Esophagus squamous epithelium (tissue), 5 donors: ENCODE data around the gene NDUFA13. TPM values are rescaled to one million over a fixed set of nuclear protein-coding genes. Genes with fewer than 3 reads are reported as not detected.

ENCODE experiments used
- DNase-seq: peaks from one replicate; lab custom pipeline; 2025; lab: John Stamatoyannopoulos, UW
- H3K27ac ChIP-seq, 4 donors: fragments of 200-600 bp; sonication (generic); one replicate each; pipeline ENCODE4 v1.5.1; 2016 to 2019; ENCODE audit warnings: mild to moderate bottlenecking in 1 of 4
- H3K27me3 ChIP-seq, 4 donors: fragments of 200-600 bp; sonication (generic); 1 replicate in 3 of 4; 2 replicates in 1 of 4; pipeline versions ENCODE4 v1.5.1 to v1.6.0; 2017 to 2021; ENCODE audit warnings: antibody characterized with exemption in 1 of 4
- H3K36me3 ChIP-seq, 3 donors: fragments of 200-600 bp; sonication (generic); one replicate each; pipeline ENCODE4 v1.5.1; 2016 to 2019
- H3K4me1 ChIP-seq, 3 donors: fragments of 200-600 bp; sonication (generic); one replicate each; pipeline ENCODE4 v1.5.1; 2017 to 2019
- H3K4me3 ChIP-seq, 4 donors: fragments of 200-600 bp; sonication (generic); 1 replicate in 3 of 4; 2 replicates in 1 of 4; pipeline ENCODE4 v1.5.1; 2016 to 2019; ENCODE audit warnings: mild to moderate bottlenecking in 2 of 4, moderate library complexity in 1 of 4
- H3K9me3 ChIP-seq, 3 donors: fragments of 200-600 bp; sonication (generic); one replicate each; pipeline ENCODE4 v1.5.1; 2016 to 2019
- POLR2A ChIP-seq, 4 donors: fragments of 450-650 bp; IDR thresholded peaks; one replicate each; pipeline ENCODE4 v1.6.1; 2017; ENCODE audit warnings: antibody characterized with exemption in 4 of 4, mild to moderate bottlenecking in 4 of 4, moderate library complexity in 3 of 4
- WGBS, 2 donors: methylation state at CpG; one replicate each; pipeline ENCODE4 v1.1.5; 2018; 5-methylcytosine and 5-hydroxymethylcytosine counted together
- intact Hi-C: fragments of 100-400 bp; cut with DNase I; formaldehyde crosslinking; loops from one replicate; pipeline ENCODE4 v1.15.0; 2022
- total RNA-seq, 4 donors: library from RNA; depleted of rRNA; stranded (reverse); fragments of >200 nt; gene quantifications; one replicate each; pipeline ENCODE4 v1.1.0, GENCODE V29; 2016
- TF ChIP-seq, protein P1 (sequence below), 6 experiments: fragments of 450-650 bp in 4 of 6; fragments of 200-600 bp in 2 of 6; sonication (generic) in 2 of 6; IDR thresholded peaks; one replicate each; pipeline ENCODE4 v1.5.1; 2016 to 2019; ENCODE audit warnings: antibody characterized with exemption in 6 of 6, mild to moderate bottlenecking in 4 of 6, moderate library complexity in 4 of 6
- donor health status: DM: yes; HTN: yes; CAD: no.

Gene NDUFA13
- total RNA-seq, 4 donors from 2014 or later = 44.6 to 88.7 (median 56.0) TPM

DNA sequence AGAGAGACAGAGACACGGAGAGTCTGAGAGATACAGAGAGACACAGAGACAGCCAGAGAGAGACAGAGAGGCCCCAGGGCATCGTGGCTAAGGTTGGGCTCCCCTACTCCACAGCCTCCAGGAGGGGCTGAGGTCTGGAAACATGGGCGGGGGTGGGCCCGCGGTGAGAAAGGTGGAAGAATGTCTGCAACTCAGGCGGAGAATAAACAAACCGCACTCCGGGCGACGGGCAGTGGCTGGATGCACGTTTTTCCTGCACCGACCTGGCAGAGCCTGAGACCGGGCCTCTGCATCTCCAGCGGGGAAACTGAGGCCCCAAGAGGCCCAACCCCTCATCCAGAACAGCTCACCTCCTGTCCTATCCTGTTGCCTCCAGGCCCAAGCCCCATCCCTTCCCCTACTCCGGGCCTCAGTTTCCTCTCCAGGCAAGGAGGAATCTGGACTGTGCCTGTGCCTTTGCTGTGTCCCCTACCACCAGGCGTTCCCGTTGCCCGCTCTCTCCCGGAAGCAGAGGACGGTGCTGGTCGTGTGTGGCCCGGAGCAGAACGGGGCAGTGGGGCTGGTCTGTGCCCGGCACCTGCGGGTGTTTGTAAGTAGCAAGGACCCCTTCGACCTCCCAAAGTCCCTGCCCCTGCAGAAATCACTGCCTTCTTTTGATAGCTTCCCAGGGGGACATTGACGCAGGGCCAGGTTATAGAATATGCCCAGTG is 18.7 kb downstream of the NDUFA13 start:
- Histone ChIP-seq H3K9me3 (no peaks in the 10 kb centered on the region), H3K4me1 (peaks cover 16 to 31% (median 22%) of the 10 kb centered on the region in 3 donors), H3K36me3 (no peaks in the 10 kb centered on the region), H3K27me3 (peaks cover 0 to 42% (median 8%) of the 10 kb centered on the region in 4 donors), H3K4me3 (no peak overlapping the region), H3K27ac (no peak overlapping the region)
- DNase-seq = no peak
- TF ChIP-seq, protein P1, sequence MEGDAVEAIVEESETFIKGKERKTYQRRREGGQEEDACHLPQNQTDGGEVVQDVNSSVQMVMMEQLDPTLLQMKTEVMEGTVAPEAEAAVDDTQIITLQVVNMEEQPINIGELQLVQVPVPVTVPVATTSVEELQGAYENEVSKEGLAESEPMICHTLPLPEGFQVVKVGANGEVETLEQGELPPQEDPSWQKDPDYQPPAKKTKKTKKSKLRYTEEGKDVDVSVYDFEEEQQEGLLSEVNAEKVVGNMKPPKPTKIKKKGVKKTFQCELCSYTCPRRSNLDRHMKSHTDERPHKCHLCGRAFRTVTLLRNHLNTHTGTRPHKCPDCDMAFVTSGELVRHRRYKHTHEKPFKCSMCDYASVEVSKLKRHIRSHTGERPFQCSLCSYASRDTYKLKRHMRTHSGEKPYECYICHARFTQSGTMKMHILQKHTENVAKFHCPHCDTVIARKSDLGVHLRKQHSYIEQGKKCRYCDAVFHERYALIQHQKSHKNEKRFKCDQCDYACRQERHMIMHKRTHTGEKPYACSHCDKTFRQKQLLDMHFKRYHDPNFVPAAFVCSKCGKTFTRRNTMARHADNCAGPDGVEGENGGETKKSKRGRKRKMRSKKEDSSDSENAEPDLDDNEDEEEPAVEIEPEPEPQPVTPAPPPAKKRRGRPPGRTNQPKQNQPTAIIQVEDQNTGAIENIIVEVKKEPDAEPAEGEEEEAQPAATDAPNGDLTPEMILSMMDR (IDR thresholded peaks at IDR 0.05) = no peak
- TF ChIP-seq POLR2A (IDR thresholded peaks at IDR 0.05) = no peak
- intact Hi-C loops = loop anchor here (5.0 kb wide), 1 partner anchor 108 kb away; the partner anchor contains the start of gene GMIP
- 59 to 62% methylated on average over 22 to 25 of the region's 27 CpGs for WGBS, 2 donors

DNA sequence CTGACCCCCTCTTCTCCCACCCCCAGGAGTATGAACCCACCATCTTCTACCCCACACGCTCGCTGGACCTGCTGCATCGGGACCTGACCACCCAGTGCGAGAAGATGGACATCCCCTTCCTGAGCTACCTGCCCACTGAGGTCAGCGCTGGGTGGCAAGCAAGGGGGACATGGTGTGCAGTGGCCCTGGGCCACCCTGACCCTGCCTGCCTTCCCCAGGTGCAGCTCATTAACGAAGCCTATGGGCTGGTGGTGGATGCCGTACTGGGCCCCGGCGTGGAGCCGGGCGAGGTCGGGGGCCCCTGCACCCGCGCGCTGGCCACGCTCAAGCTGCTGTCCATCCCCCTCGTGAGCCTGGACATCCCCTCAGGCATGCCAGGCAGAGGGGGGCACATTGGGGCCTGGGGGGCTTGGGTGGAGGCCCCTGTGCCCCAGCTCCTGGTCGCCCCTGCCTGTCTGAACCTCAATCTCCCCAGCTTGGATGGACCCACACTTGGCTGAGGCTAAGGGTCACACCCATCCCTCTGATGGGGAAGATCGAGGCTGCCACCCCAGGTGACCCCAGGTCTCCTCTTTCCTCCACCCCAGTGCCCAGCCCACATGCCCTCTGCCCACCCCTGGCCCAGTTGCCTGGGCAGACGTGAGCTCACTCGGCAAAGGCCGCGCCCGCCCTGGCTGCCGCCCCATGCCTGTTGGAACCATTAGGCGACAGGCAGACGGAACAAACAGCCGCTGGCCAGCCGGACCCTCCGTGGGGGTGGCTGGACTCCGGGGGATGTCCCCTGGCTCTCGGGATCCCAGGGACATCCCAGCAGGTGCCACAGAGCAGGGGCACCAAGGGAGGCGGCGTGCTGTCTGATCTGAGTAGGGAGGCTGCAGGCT is 19.5 kb downstream of the NDUFA13 start:
- Histone ChIP-seq H3K4me3 (no peak overlapping the region), H3K36me3 (no peaks in the 10 kb centered on the region)
- intact Hi-C loops = no loop called here

DNA sequence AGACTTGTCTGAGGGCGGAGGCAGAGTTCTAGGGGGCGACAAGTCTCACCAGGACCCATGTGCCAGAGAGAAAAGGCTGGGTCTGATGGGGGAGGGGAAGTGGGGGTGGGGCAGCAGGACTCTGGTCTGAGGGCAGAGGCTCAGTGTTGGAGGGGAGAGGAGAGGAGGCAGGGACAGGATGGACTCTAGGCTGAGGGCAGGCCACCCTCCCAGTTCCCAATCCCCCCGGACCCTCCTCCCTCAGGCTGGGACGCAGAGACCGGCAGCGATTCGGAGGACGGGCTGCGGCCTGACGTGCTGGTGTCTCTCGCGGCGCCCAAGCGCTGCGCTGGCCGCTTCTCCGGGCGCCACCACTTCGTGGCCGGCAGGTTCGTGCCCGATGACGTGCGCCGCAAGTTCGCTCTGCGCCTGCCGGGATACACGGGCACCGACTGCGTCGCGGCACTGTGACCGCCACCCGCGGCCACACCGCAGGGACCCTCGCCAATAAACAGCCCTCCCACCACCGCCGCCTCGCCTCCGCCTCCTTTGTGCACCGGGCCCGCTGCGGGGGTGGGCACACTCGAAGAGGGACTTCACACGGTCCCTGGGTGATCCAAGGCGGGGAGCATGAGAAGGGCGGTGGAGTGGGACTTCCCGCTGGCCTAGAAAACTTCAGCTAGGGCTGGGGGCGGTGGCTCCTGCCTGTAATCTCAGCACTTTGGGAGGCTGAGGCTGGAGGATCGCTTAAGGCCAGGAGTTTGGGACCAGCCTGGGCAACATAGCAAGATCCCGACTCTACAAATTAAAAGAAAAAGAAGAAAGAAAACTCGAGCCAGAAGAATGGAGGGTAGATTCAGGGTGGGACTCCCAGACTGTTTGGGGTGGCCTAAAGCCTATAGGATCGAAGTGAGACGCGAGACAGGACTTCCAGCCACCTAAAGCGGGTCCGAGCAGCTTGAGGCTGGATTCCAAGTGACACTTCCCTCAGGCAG is 21.3 kb downstream of the NDUFA13 start:
- TF ChIP-seq, protein P1 (IDR thresholded peaks at IDR 0.05) = no peak
- TF ChIP-seq POLR2A (IDR thresholded peaks at IDR 0.05) = no peak
- peaks cover 0 to 4% (median 0%) of the 10 kb centered on the region in 3 donors for H3K9me3 ChIP-seq
- no peak overlapping the region for H3K27ac ChIP-seq
- intact Hi-C loops = no loop called here
- 37 to 51% methylated on average over 20 to 25 of the region's 59 CpGs for WGBS, 2 donors
- DNase-seq = no peak
- peak overlapping the region in 2 of 4 donors; percentile 38 to 57 for H3K4me3 ChIP-seq
- peaks cover 0 to 69% (median 28%) of the 10 kb centered on the region in 4 donors for H3K27me3 ChIP-seq
- H3K36me3 ChIP-seq = no peaks in the 10 kb centered on the region
- H3K4me1 ChIP-seq = peaks cover 24 to 45% (median 36%) of the 10 kb centered on the region in 3 donors

More for the DNA sequence above, 19.5 kb downstream of the NDUFA13 start:
- peaks cover 0 to 51% (median 13%) of the 10 kb centered on the region in 4 donors for H3K27me3 ChIP-seq
- 83 to 95% methylated on average over 6 to 7 of the region's 34 CpGs for WGBS, 2 donors
- peaks cover 18 to 39% (median 29%) of the 10 kb centered on the region in 3 donors for H3K4me1 ChIP-seq
- no peak overlapping the region for H3K27ac ChIP-seq
- peaks cover 0 to 4% (median 0%) of the 10 kb centered on the region in 3 donors for H3K9me3 ChIP-seq
- TF ChIP-seq, protein P1 (IDR thresholded peaks at IDR 0.05) = no peak
- TF ChIP-seq POLR2A (IDR thresholded peaks at IDR 0.05) = no peak
- DNase-seq = no peak

DNA sequence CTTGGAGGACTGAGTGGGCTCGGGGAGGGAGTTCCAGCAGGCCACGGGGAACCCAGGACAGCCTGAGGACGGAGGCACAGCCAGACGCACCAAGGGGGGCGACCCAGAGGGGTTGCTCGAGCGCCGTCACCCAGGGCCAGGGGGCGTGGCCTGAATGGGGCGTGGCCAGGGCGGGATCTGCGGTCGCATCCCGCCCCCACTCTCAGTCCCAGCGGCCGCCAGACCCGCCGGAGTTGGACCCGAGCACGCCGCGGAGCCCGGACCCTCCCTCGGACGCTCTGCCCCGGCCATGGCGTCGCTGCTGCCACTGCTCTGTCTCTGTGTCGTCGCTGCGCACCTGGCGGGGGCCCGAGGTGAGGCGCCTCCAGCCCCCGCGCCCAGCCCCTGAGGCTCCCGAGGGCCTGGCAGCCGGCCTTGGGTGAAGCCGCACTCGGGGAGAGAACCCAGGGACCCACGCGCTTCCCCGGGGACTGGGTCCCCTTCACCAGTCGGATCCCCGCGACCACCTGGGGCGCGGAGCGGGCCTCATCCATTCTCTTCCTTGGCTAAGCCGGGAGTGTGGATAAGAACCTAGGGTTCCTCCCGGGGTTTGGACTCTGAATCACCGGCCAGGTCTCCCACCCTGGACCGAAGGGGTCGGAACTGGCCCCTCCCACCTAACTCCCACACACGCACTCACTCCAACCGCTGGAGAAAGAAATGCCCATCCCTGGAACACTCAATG is 22.2 kb downstream of the NDUFA13 start, which contains the start of gene CILP2:
Gene CILP2 (plus strand): TSS at position 205 of the 724 bp plus-strand sequence. CDS start 85 bp downstream, at position 290.
- H3K27ac ChIP-seq = no peak within 1 kb of the TSS
- H3K9me3 ChIP-seq = peaks cover 0 to 4% (median 0%) of the 10 kb centered on the region in 3 donors
- peaks cover 20 to 43% (median 34%) of the 10 kb centered on the region in 3 donors for H3K4me1 ChIP-seq
- DNase-seq = no peak
- 21% methylated on average over 2 of the region's 56 CpGs; no CpG with 5 or more reads in 1 of the 2 donors for WGBS, 2 donors
- H3K27me3 ChIP-seq = peaks cover 0 to 77% (median 28%) of the 10 kb centered on the region in 4 donors
- intact Hi-C loops = no loop called here
- peak within 1 kb of the TSS in 3 of 4 donors; percentile 25 to 57 (median 38) for H3K4me3 ChIP-seq
- H3K36me3 ChIP-seq = no peaks in the 10 kb centered on the region
- TF ChIP-seq, protein P1 (IDR thresholded peaks at IDR 0.05) = no peak
- no peak for TF ChIP-seq POLR2A (IDR thresholded peaks at IDR 0.05)
